ENCODE results near the gene MTHFS.
"Not testable (repeated sequence)": the region's sequence is repeated elsewhere in the genome, so short reads cannot be mapped to it uniquely, and the experiment has no call there.

MTHFS gene

GRCh38 chr15:79915776-79916501 lies 19.1 kb upstream of the MTHFS start:
- DNase-seq: not testable (repeated sequence)

GRCh38 chr15:79914728-79915127 lies 17.9 kb upstream of the MTHFS start:
- DNase-seq: no peak

GRCh38 chr15:79909556-79910335 lies 12.9 kb upstream of the MTHFS start:
- not testable (repeated sequence) for DNase-seq

- DNase-seq: no peak
Observed at GRCh38 chr15:79904271-79904670, 7.5 kb upstream of the MTHFS start.

- DNase-seq: no peak
Observed at GRCh38 chr15:79903626-79904025, 6.8 kb upstream of the MTHFS start.

GRCh38 chr15:79903144-79903543 lies 6.3 kb upstream of the MTHFS start:
- DNase-seq: no peak

- no peak for DNase-seq
Observed at GRCh38 chr15:79901958-79902357, 5.1 kb upstream of the MTHFS start.

DNA sequence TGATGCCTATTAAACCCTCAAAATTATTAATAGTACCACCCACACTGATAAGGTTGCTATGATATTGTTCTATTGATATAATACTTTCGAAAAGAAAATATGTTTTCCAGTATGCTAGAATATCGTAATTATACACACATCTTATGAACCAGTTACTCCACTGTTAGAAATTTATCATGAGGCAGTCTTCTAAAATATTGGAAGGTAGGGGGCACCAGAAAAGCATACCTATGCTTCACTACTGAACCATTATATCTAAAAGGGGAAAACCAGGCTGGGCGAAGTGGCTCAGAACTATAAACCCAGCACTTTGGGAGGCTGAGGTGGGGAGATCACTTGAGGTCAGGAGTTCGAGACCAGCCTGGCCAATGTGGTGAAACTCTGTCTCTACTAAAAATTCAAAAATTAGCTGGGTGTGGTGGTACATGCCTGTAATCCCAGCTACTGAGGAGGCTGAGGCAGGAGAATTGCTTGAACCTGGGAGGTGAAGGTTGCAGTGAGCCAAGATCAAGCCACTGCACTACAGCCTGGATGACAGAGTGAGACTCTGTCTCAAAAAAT lies 4.1 kb upstream of the MTHFS start:
- not testable (repeated sequence) for DNase-seq

DNA sequence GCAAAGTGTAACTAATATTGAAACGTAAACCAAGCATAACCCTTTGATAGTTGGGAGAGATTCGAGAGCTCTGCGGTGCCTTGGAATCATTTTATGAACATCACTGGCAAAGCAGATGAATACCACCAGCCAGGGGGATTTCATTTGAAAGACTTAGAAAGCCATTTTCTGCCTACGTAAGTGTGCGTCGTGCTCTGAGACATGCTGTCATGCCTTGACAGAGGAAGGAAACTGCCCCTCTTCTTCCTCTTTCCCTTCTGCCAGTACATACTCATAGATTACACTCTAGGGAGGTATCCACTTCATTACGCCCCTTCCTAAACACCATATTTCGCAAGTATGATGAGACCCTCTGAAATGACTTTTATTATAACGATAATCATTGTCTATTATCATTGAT lies 3.3 kb upstream of the MTHFS start:
- no peak for DNase-seq

DNA sequence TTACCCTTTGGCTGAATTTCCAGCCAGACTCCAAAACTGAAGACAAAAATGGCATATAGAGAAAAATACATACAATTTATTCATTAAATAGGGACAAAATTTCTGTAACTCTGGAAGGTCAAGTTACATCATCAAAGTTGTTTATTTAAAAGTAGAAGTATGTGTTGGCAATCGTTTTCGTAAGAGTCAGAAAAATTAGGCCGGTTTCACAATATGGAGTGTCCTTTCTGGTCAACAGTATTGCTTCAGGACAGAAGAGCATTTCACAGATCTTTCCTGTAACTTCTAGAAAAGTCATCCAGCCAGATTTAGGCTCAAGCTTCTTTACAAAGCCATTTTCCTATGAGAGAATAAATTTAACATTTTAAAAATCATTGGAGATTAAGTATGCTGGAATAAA lies 2.0 kb upstream of the MTHFS start:
- DNase-seq: not testable (repeated sequence)

DNA sequence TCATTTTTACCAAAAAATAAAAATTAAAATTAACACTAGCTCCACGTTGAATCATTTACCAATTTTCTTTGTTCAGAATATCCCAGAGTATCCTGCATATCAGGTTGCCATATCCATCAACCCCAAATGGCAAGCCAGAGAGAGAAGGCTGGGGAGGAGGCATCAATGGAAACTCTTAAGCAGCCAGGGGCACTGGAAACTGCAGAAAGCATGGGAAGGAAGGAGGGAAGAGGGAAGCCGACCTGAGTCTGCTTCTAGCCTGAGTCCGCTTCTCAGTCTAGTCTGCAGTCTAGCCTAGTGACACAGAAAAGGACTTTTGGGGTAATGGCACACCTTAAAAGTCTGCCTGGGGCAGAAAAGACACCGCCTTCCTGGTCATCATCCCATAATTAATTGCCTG lies 1.6 kb upstream of the MTHFS start:
- no peak for DNase-seq

DNA sequence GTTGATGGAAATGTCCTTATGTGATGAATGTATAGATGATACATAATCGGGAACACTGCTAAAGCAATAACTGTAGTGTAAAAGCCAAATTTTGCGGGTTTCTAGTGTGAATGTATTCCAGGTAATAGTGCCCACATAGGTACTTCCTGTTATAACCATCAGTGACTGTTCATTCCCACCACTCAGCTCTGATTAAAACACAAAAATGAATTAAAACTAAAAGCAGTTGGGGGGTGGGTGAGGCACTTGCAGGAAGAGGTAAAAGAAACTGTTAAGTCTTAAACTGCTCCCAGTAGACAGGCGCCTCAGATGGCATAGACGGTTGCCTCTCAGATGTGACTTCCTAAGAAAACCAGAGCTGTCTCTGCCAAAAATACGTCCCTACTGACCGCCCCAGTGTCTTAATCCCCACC lies 893 bp upstream of the MTHFS start:
- no peak for DNase-seq

GRCh38 chr15:79897380-79897678 lies 515 bp upstream of the MTHFS start:
- no peak for DNase-seq

GRCh38 chr15:79896131-79896633 lies 632 bp downstream of the MTHFS start:
- no peak for DNase-seq

GRCh38 chr15:79887054-79887930 lies 9.5 kb downstream of the MTHFS start:
- no peak for DNase-seq

- DNase-seq: no peak
Observed at GRCh38 chr15:79886124-79886523, 10.7 kb downstream of the MTHFS start.

DNA sequence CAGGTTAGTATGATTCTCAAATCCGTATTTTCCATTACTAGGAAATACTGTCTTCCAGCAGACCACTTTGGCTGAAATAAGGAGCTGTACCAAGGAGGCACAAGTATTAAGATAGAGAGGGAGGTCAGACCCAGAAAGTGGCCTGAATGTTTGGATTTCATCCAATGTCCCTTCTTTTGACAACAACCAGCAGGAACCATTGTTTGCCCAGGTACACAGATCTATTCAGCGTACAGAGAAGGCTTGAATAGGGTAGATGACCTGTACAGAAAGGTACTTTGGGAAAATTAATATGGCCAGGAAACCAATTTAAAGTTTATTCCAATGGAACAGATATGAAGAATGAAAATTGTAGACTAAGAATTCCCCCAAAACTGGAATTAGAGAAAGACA lies 12.6 kb downstream of the MTHFS start:
- no peak for DNase-seq

DNA sequence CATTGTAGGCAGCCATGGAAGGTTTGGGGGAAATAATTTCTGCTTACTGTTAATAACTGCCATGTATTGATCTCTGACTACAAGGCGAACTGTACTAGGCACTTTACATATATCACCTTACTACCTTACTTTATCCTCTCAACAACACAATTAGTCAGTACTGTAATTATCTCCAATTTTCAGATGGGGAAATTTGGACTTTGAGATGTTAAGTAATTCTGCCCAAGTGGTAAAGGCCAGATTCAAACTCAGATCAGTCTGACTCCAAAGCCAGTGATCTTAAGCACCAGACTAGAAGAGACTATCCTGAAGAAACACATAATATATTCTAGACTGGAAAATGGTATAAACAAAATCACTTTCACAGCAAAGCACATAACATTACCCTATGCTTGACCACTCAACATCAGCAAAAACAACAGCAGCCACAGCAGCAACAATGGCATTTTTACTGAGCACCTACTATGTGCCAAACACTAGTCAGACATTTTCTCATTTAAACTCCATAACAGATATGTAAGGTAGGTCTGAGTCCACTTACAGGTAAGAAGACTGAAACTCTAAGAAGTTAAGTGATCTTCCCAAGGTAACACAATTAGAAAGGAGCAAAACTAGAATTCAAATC lies 13.1 kb downstream of the MTHFS start:
- no peak for DNase-seq

- peak; percentile 20 for DNase-seq
Observed at GRCh38 chr15:79881668-79882067, 15.1 kb downstream of the MTHFS start.

- peak; percentile 20 for DNase-seq
Observed at GRCh38 chr15:79881254-79881653, 15.6 kb downstream of the MTHFS start.

GRCh38 chr15:79878078-79878705 lies 18.6 kb downstream of the MTHFS start:
- DNase-seq: no peak

DNA sequence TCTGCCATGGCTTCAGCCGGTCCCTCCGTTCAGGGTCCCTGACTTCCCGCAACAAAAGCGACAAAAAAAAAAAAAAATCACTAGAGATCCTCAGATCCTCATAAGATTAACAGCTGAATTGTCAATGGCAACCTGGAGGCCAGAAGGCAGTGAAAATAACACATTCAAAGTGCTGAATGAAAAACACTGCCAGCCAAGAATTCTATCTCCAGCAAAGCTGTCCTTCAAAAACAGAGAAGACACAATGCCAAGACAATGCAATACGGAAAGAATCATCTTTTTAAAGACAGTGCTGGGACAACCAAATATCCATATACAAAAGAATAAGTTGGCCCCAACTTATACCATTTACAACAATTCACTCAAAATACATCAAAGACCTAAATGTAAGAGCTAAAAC lies 21.6 kb downstream of the MTHFS start:
- DNase-seq: no peak
